Thoracic aorta (tissue), 2 donors: ENCODE data around the gene TIAM2. TPM values are rescaled to one million over a fixed set of nuclear protein-coding genes. Genes with fewer than 3 reads are reported as not detected.

Experiments
- ATAC-seq: fragments of 150-250 bp; one replicate; pipeline ENCODE4 v1.8.0; 2017; ENCODE audit warnings: low read depth; ENCODE audit not compliant: insufficient number of reproducible peaks, low FRiP score
- DNase-seq: peaks from one replicate; pipeline ENCODE4 v3.0.0-alpha.2; 2020; ENCODE audit warnings: low spot score
- H3K27ac ChIP-seq, 2 donors: fragments of 200-600 bp; sonication (generic); 1 replicate in 1 of 2; 2 replicates in 1 of 2; pipeline ENCODE4 v1.5.1; 2016; ENCODE audit warnings: mild to moderate bottlenecking in 2 of 2, moderate library complexity in 2 of 2
- H3K27me3 ChIP-seq: fragments of 200-600 bp; sonication (generic); replicated peaks from 2 replicates; pipeline ENCODE4 v1.6.0; 2016; ENCODE audit warnings: mild to moderate bottlenecking; ENCODE audit not compliant: insufficient read depth
- H3K36me3 ChIP-seq: fragments of 200-600 bp; sonication (generic); one replicate; pipeline ENCODE4 v1.5.1; 2016
- H3K4me1 ChIP-seq, 2 donors: fragments of 200-600 bp; sonication (generic); 1 replicate in 1 of 2; 2 replicates in 1 of 2; pipeline versions ENCODE4 v1.5.1 to v1.6.0; 2016; ENCODE audit warnings: low read depth in 2 of 2, mild to moderate bottlenecking in 1 of 2; ENCODE audit not compliant: control insufficient read depth in 1 of 2
- H3K4me3 ChIP-seq: fragments of 200-600 bp; sonication (generic); 2 replicates; pipeline ENCODE4 v1.5.1; 2016; ENCODE audit warnings: mild to moderate bottlenecking
- H3K9me3 ChIP-seq: fragments of 200-600 bp; sonication (generic); 2 replicates; pipeline ENCODE4 v1.5.1; 2016
- CTCF ChIP-seq: fragments of 200-600 bp; sonication (generic); IDR thresholded peaks from one replicate; pipeline ENCODE4 v1.5.1; 2019; ENCODE audit warnings: antibody characterized with exemption
- total RNA-seq, 2 donors: library from RNA; depleted of rRNA; stranded (reverse); fragments of >200 nt; gene quantifications; one replicate each; pipeline versions ENCODE4 v1.1.0 to v1.2.3, GENCODE V29; 2016

Gene TIAM2
- total RNA-seq, 2 donors from 2014 or later, result 17.8 to 22.1 TPM

DNA sequence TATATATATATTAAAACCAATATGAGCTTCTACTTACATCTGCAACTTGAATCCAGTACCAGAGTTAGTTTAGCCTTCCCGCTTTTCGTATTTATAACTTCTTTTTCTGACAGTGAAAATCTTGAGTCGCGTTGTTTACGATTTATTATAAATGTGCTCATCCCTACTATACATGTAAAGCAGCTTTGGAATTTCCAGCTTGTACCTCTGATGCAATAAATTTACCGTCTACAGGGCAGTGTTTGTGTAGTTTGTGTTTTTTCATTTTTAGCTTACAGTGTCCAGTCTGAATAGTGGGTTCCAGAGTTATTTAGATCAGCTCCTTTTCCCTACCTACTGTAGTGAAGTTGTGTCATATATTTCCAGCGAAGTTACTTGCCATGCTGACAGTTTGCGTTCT lies 66.3 kb downstream of the TIAM2 start:
- ATAC-seq, result no peak
- Histone ChIP-seq H3K9me3 (no peaks in the 10 kb centered on the region), H3K4me3 (no peak overlapping the region), H3K4me1 (peaks cover 3 to 13% of the 10 kb centered on the region in 2 donors), H3K27me3 (no peaks in the 10 kb centered on the region), H3K27ac (no peak overlapping the region), H3K36me3 (no peaks in the 10 kb centered on the region)
- no peak for DNase-seq
- no peak for TF ChIP-seq CTCF

DNA sequence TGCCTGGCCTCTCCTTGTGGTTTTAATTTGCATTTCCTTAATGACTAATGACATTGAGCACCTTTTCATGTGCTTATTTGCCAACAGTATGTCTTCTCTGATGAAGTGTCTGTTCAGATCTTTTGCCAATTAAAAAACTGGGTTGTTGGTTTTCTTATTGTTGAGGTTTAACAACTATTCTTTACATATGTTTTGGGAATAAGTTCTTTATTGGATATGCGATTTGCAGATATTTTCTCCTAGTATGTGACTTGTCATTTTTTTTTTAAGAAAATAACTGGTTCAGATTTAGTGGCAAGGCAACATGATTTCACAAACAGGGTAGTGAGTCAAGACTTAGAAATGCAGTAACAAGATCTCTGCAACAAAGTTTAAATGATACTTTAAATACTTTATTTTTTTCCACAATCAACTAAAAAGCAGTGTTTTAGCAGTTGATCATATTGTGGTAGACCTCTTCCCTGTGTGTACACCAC lies 67.8 kb downstream of the TIAM2 start:
- peak overlapping the region in 1 of 2 donors; percentile 54 for H3K27ac ChIP-seq
- DNase-seq (no peak), ATAC-seq (no peak)
- H3K9me3 ChIP-seq, result no peaks in the 10 kb centered on the region
- H3K4me1 ChIP-seq, result peaks cover 3 to 17% of the 10 kb centered on the region in 2 donors
- H3K4me3 ChIP-seq, result no peak overlapping the region
- H3K36me3 ChIP-seq, result no peaks in the 10 kb centered on the region
- TF ChIP-seq CTCF, result no peak
- H3K27me3 ChIP-seq, result no peaks in the 10 kb centered on the region

DNA sequence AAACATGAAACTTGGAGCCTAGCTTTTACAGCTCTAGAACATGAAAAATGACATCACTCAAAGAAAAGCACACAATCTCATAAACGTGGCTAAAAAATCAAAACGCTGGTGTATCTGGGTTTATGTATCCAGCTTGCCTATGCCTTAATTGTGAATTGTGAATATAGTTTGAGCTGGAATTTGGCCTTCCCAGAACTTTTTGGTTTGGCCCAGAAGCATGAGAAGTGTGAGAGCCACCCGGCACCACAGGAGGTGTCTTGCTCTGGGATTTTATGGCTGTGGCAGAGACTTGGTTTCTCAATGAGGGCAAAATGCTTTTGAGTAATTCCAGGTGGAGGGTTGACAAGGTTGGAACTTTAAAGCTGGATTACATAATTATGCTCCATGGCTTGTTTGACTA lies 69.2 kb downstream of the TIAM2 start:
- no peak for ATAC-seq
- no peaks in the 10 kb centered on the region for H3K9me3 ChIP-seq
- H3K4me1 ChIP-seq, result peaks cover 3 to 26% of the 10 kb centered on the region in 2 donors
- H3K27ac ChIP-seq, result no peak overlapping the region
- no peak for TF ChIP-seq CTCF
- no peaks in the 10 kb centered on the region for H3K27me3 ChIP-seq
- no peak overlapping the region for H3K4me3 ChIP-seq
- no peaks in the 10 kb centered on the region for H3K36me3 ChIP-seq
- DNase-seq, result no peak

GRCh38 chr6:155066361-155066760 lies 71.2 kb downstream of the TIAM2 start:
- H3K27ac ChIP-seq, result no peak overlapping the region
- H3K36me3 ChIP-seq, result no peaks in the 10 kb centered on the region
- H3K27me3 ChIP-seq, result no peaks in the 10 kb centered on the region
- H3K9me3 ChIP-seq, result no peaks in the 10 kb centered on the region
- no peak for DNase-seq
- ATAC-seq, result no peak
- no peak overlapping the region for H3K4me3 ChIP-seq
- peaks cover 3 to 26% of the 10 kb centered on the region in 2 donors for H3K4me1 ChIP-seq
- TF ChIP-seq CTCF, result no peak

DNA sequence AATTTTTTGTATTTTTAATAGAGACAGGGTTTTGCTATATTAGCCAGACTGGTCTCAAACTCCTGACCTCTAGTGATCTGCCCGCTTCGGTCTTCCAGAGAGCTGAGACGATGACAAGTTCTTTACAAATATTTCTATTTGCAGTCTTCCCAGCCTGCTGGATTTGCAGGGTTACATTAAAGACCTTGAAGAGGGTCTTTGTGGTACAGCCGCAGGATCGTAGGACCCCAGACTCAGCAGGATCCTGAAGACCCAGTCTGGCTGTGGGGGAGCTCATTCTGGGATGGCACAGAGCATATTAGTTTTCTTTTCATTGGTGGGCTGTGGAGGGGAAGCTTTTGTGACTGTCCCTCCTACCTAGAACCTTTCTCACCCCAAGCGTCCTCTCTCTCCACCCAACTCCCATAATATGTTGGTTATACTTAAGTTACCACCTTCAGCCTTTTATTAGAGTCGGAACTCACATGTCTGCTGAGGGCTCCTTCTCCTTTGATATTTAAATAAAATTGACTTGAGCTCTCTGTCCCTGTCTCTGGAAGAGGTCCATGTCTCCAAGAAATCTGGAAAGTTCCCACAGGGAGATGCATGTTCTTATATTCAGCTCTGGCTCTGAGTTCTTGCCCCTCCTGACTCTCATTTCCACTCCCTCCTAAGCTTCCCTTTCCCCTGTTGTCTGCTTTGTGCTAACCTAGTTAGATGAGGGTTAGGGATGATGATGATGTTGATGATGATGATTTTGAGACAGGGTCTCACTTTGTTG lies 72.0 kb downstream of the TIAM2 start:
- ATAC-seq (no peak), DNase-seq (no peak)
- no peaks in the 10 kb centered on the region for H3K27me3 ChIP-seq
- no peak overlapping the region for H3K27ac ChIP-seq
- no peak overlapping the region for H3K4me3 ChIP-seq
- peaks cover 3 to 26% of the 10 kb centered on the region in 2 donors for H3K4me1 ChIP-seq
- H3K9me3 ChIP-seq, result no peaks in the 10 kb centered on the region
- H3K36me3 ChIP-seq, result no peaks in the 10 kb centered on the region
- no peak for TF ChIP-seq CTCF
